Psoas muscle (tissue), 8 donors: ENCODE results near the gene LRRC32. TPM values are rescaled to one million over a fixed set of nuclear protein-coding genes. Genes with fewer than 3 reads are reported as not detected.

ENCODE experiments used
- ATAC-seq, 4 donors: fragments of 200-7000 bp; cut with Tn5 transposase; one replicate each; pipeline ENCODE4 v1.9.1; 2020; ENCODE audit warnings: moderate library complexity in 3 of 4, mild to moderate bottlenecking in 2 of 4
- DNase-seq, 2 donors: peaks; one replicate each; pipeline ENCODE4 v3.0.0-alpha.2; 2020
- H3K27ac ChIP-seq: fragments of 200-600 bp; one replicate; pipeline ENCODE4 v1.8.0; 2022
- H3K27me3 ChIP-seq, 3 donors: fragments of 200-600 bp in 1 of 3; one replicate each; pipeline versions ENCODE4 v1.6.1 to v1.8.0; 2013 to 2022; ENCODE audit warnings: low read length in 2 of 3, mild to moderate bottlenecking in 2 of 3, moderate library complexity in 1 of 3; ENCODE audit not compliant: insufficient read depth in 3 of 3
- H3K36me3 ChIP-seq, 2 donors: fragments of 200-600 bp in 1 of 2; one replicate each; pipeline versions ENCODE4 v1.6.1 to v1.8.0; 2013 to 2022; ENCODE audit warnings: low read depth in 1 of 2, mild to moderate bottlenecking in 1 of 2, moderate library complexity in 1 of 2; ENCODE audit not compliant: insufficient read depth in 1 of 2
- H3K4me1 ChIP-seq: fragments of 200-600 bp; one replicate; pipeline ENCODE4 v1.8.0; 2022
- H3K4me3 ChIP-seq: fragments of 200-600 bp; one replicate; pipeline ENCODE4 v1.8.0; 2022; ENCODE audit warnings: mild to moderate bottlenecking
- H3K9me3 ChIP-seq: fragments of 200-600 bp; one replicate; pipeline ENCODE4 v1.8.0; 2022
- CTCF ChIP-seq: fragments of 200-600 bp; IDR thresholded peaks from one replicate; pipeline ENCODE4 v1.8.0; 2022; ENCODE audit warnings: antibody characterized with exemption
- WGBS, 3 donors: extraction: QIAGEN DNeasy Blood & Tissue Kit; methylation state at CpG; one replicate each; pipeline versions ENCODE4 v1.1.6 to v1.1.7; 2013; 5-methylcytosine and 5-hydroxymethylcytosine counted together
- intact Hi-C, 2 donors: fragments of 100-400 bp; cut with DNase I; formaldehyde crosslinking; loops; one replicate each; pipeline versions ENCODE4 v1.11.0 to v1.14.2; 2022
- polyA plus RNA-seq, 3 donors: library from polyadenylated mRNA; stranded (reverse); fragments of 200-250 nt; gene quantifications; one replicate each; pipeline ENCODE4 v1.2.3, GENCODE V29; 2013
- total RNA-seq, 4 donors: library from RNA; stranded (reverse); fragmentation: NEBNext Ultra II Directional in 2 of 4; extraction: Animal tissue kit (Norgen Biotek cat#: 25700) in 2 of 4; gene quantifications; one replicate each; pipeline versions ENCODE4 v1.2.1 to v1.2.4, GENCODE V29; 2021 to 2023
- donor health status: healthy with polysubstance abuse.
- donor health status: DM: no; HTN: no; CAD: no; lungs with moderate emphysema.
- donor health status: Bipolar disorder and iron deficiency.
- donor health status: healthy.
- donor health status: DM: yes; HTN: yes; CAD: no.
- donor health status: DM: no; HTN: no; CAD: no.
- donor health status: DM: no; HTN: no; CAD: no.
- donor health status: DM: yes; HTN: yes; CAD: no.

LRRC32 gene
- total and polyA plus RNA-seq, 7 donors, result 14.7 to 32.9 (median 16.7) TPM

GRCh38 chr11:76688146-76688545 is 17.6 kb upstream of the LRRC32 start:
- no peaks in the 10 kb centered on the region for H3K4me1 ChIP-seq
- no peaks in the 10 kb centered on the region for H3K27me3 ChIP-seq
- no peak for TF ChIP-seq CTCF
- ATAC-seq (no peak), DNase-seq (no peak)
- no peaks in the 10 kb centered on the region for H3K9me3 ChIP-seq
- WGBS, 3 donors, result 86 to 88% (median 87%) methylated on average over 7 of the region's 7 CpGs
- no peak overlapping the region for H3K4me3 ChIP-seq
- intact Hi-C loops, result no loop called here
- no peaks in the 10 kb centered on the region for H3K36me3 ChIP-seq
- no peak overlapping the region for H3K27ac ChIP-seq

GRCh38 chr11:76686261-76687079 is 15.9 kb upstream of the LRRC32 start:
- Histone ChIP-seq H3K4me3 (no peak overlapping the region), H3K36me3 (no peaks in the 10 kb centered on the region), H3K27me3 (no peaks in the 10 kb centered on the region), H3K9me3 (no peaks in the 10 kb centered on the region), H3K27ac (no peak overlapping the region), H3K4me1 (no peaks in the 10 kb centered on the region)
- 59 to 69% (median 64%) methylated on average over 16 of the region's 16 CpGs for WGBS, 3 donors
- ATAC-seq (no peak), DNase-seq (no peak)
- intact Hi-C loops, result no loop called here
- no peak for TF ChIP-seq CTCF

GRCh38 chr11:76685831-76686230 is 15.3 kb upstream of the LRRC32 start:
- WGBS, 3 donors, result 44 to 54% (median 51%) methylated on average over 7 of the region's 7 CpGs
- no peaks in the 10 kb centered on the region for H3K4me1 ChIP-seq
- no peaks in the 10 kb centered on the region for H3K9me3 ChIP-seq
- ATAC-seq (no peak), DNase-seq (no peak)
- no peak overlapping the region for H3K4me3 ChIP-seq
- intact Hi-C loops, result no loop called here
- no peak overlapping the region for H3K27ac ChIP-seq
- H3K27me3 ChIP-seq, result no peaks in the 10 kb centered on the region
- TF ChIP-seq CTCF, result no peak
- H3K36me3 ChIP-seq, result no peaks in the 10 kb centered on the region

- no peak for DNase-seq
- WGBS, 3 donors, result 78 to 84% (median 78%) methylated on average over 9 of the region's 9 CpGs
- no peak overlapping the region for H3K27ac ChIP-seq
- no peaks in the 10 kb centered on the region for H3K27me3 ChIP-seq
- ATAC-seq, result no peak
- H3K4me3 ChIP-seq, result no peak overlapping the region
- no peak for TF ChIP-seq CTCF
- no peaks in the 10 kb centered on the region for H3K4me1 ChIP-seq
- intact Hi-C loops, result no loop called here
- H3K9me3 ChIP-seq, result no peaks in the 10 kb centered on the region
- no peaks in the 10 kb centered on the region for H3K36me3 ChIP-seq
Observed at GRCh38 chr11:76685237-76685636, 14.7 kb upstream of the LRRC32 start.
